ENCODE measurements around the gene EVI5L.
"Not testable (repeated sequence)": the region's sequence is repeated elsewhere in the genome, so short reads cannot be mapped to it uniquely, and the experiment has no call there.

The EVI5L gene

DNA sequence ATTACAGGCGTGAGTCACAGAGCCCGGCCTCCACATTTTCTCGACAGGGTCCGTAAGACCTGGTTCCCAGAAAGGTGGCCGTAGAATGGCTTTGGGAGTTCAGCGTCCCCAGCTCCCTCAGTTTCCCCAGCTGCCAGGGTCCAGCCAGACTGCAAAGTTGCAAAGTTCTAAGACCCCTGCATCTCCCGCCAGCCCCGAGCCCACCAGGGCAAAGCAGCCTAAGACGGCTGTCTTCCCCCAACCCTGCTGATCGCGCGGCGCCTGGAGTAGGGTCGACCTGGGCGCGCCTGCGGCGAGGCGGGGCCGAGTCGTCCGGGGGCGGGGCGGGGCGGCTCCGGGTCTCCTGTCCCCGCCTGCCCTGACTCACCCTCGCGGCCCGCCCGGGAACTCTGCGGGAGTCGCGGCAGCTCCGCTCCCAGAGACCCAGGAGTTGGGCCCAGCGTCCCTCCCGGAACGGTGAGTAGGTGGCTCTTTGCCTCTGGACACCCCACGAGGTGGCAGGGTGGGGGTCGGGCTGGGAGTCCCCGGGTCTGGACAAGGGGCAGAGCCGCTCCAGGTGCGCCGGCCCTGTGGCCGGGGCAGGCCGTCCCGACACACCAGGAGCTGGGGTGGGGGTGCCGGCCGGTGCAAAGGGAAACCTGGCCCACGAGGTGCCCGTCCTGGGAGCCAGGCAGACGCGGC, 58.3 kb downstream of the EVI5L start, which contains the start of gene LRRC8E:
Gene LRRC8E (plus strand): TSS at position 366 of the 681 bp plus-strand sequence. CDS start 7,094 bp downstream, outside the sequence.
- TF ChIP-seq, protein P1, sequence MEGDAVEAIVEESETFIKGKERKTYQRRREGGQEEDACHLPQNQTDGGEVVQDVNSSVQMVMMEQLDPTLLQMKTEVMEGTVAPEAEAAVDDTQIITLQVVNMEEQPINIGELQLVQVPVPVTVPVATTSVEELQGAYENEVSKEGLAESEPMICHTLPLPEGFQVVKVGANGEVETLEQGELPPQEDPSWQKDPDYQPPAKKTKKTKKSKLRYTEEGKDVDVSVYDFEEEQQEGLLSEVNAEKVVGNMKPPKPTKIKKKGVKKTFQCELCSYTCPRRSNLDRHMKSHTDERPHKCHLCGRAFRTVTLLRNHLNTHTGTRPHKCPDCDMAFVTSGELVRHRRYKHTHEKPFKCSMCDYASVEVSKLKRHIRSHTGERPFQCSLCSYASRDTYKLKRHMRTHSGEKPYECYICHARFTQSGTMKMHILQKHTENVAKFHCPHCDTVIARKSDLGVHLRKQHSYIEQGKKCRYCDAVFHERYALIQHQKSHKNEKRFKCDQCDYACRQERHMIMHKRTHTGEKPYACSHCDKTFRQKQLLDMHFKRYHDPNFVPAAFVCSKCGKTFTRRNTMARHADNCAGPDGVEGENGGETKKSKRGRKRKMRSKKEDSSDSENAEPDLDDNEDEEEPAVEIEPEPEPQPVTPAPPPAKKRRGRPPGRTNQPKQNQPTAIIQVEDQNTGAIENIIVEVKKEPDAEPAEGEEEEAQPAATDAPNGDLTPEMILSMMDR (conservative IDR thresholded peaks at IDR 0.05; ENCODE audit: low read depth): no peak
- CTCF ChIA-PET: interaction anchor here (0.6 to 0.7 kb wide), 2 partner anchors 14 to 1047 kb away, joined by 6 read pairs; no protein-coding TSS in a partner anchor
- H3K27ac ChIP-seq: peak within 1 kb of the TSS; percentile 63
- peak; percentile 85 for DNase-seq (ENCODE audit: low spot score)
- POLR2A ChIA-PET (ENCODE audit: low non-redundant PET): interaction anchor here (0.6 to 1.4 kb wide), 7 partner anchors 9 to 493 kb away, joined by 3 to 6 read pairs (median 5); partner anchors contain the start of gene MAP2K7

DNA sequence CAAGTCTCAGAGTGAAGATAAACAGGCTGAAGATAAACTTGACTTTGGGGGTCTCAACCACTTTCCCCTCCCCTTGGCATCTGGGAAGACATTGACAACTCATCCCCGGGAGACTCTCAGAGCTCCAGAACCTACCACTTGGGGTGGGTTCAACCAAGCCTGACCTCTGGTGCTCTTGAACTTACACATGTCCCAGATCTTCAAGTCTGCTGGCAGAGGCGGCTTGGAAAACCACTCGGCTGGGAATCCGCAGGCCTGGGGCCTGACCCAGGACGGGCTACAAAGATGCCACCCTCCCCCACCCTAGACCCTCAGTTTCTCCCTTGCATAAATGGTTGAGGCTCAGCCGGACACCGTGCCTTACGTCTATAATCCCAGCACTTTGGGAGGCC, 58.8 kb downstream of the EVI5L start:
- CTCF ChIA-PET: interaction anchor here (0.6 kb wide), 1 partner anchor 1047 kb away, joined by 6 read pairs; no protein-coding TSS in a partner anchor
- POLR2A ChIA-PET (ENCODE audit: low non-redundant PET): interaction anchor here (0.6 to 1.4 kb wide), 6 partner anchors 9 to 494 kb away, joined by 3 to 6 read pairs (median 6); partner anchors contain the start of gene MAP2K7
- TF ChIP-seq, protein P1 (conservative IDR thresholded peaks at IDR 0.05; ENCODE audit: low read depth): no peak

DNA sequence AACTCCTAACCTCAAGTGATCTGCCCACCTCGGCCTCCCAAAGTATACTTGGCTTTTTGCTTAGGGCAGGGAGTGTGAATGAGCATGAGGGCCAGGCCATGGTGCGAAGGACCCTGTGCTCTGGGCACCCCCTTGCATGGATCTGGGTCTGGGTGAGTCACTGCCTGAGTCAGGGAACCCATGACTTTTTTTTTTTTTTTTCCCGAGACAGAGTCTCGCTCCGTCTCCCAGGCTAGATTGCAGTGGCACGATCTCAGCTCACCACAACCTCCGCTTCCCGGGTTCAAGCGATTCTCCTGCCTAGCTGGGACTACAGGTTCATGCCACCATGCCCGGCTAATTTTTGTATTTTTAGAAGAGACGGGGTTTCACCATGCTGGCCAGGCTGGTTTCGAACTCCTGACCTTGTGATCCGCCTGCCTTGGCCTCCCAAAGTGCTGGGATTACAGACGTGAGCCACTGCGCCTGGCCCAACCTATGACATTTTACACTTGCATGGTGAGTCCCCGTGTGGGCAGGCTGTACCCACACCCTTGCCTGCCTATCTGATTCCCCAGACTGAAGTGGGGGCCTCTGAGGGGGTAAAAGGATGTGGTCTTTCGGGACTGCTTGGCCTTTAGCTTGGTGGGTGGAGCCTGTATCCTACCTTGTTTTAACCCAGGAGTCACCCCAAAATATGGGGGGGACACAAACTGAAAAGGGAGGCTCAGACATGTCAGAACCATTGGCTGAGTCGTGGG, 63.5 kb downstream of the EVI5L start:
- CTCF ChIA-PET: interaction anchor here (0.6 to 1.3 kb wide), 2 partner anchors 24 to 59 kb away, joined by 3 to 4 read pairs; no protein-coding TSS in a partner anchor
- not testable (repeated sequence) for DNase-seq (ENCODE audit: low spot score)
- peak overlapping the region; percentile 95 for H3K27ac ChIP-seq
- POLR2A ChIA-PET (ENCODE audit: low non-redundant PET): interaction anchor here (0.6 kb wide), 2 partner anchors 8 to 465 kb away, joined by 7 to 8 read pairs; no protein-coding TSS in a partner anchor

More for the DNA sequence above, 58.8 kb downstream of the EVI5L start:
- no peak for DNase-seq (ENCODE audit: low spot score)
- H3K27ac ChIP-seq: peak overlapping the region; percentile 63

DNA sequence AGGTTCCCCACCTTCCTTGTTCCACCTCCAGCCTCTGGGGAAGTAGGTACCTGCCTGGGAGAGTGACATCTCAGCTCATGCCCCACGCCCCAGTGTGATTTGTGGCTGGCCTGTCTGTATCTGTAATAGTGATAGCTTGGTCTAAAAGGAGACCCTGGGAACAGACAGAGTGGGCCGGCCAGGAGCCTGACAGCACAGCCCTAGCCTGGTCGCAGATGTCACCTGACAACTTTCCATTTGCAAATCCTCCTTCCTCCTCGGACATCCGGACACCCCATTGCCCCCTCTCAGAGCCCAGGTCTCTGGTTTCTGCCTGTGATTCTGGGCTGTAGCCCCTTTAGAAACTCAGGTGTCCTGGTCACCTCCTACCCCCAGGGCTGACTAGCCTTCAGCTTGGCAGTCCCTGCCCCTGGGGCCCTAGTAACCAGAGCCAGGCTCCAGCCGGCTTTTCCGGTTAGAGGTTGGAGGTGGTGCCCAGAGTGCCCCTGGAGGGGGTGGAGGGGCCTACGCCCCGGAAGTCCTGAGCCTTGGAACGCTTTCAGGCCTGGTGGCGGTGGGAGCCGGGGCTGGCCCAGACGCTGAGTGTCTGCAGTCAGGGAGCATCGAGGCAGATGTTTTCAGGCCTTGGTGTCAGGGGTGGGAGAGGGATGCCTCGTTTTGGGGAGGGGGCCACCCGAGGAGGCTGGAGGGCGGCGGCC, 64.7 kb downstream of the EVI5L start:
- peak; percentile 50 for DNase-seq (ENCODE audit: low spot score)
- ChIA-PET CTCF (interaction anchor here (0.6 to 1.3 kb wide), 3 partner anchors 17 to 94 kb away, joined by 3 to 5 read pairs (median 4); no protein-coding TSS in a partner anchor), POLR2A (ENCODE audit: low non-redundant PET) (interaction anchor here (0.6 kb wide), 1 partner anchor 24 kb away, joined by 4 read pairs; no protein-coding TSS in a partner anchor)
- TF ChIP-seq, protein P1 (conservative IDR thresholded peaks at IDR 0.05; ENCODE audit: low read depth): no peak
- peak overlapping the region; percentile 95 for H3K27ac ChIP-seq

DNA sequence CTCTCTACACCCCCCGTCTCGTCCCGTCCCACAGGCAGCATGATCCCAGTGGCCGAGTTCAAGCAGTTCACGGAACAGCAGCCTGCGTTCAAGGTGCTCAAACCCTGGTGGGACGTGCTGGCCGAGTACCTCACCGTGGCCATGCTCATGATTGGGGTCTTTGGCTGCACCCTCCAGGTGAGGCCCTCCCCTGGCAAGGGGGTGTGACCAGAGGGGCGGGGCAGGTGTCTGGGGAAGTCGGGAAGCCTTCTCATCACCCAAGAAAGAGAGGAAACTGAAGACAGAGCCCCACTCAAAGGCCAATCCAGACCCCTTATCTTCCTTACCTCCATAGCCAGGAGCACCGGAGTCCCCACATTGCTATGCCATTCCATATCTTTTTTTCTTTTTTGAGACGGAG, 65.5 kb downstream of the EVI5L start:
- peak overlapping the region; percentile 95 for H3K27ac ChIP-seq
- no peak for DNase-seq (ENCODE audit: low spot score)
- ChIA-PET CTCF (no interaction called here), POLR2A (ENCODE audit: low non-redundant PET) (no interaction called here)
- TF ChIP-seq, protein P1 (conservative IDR thresholded peaks at IDR 0.05; ENCODE audit: low read depth): no peak

DNA sequence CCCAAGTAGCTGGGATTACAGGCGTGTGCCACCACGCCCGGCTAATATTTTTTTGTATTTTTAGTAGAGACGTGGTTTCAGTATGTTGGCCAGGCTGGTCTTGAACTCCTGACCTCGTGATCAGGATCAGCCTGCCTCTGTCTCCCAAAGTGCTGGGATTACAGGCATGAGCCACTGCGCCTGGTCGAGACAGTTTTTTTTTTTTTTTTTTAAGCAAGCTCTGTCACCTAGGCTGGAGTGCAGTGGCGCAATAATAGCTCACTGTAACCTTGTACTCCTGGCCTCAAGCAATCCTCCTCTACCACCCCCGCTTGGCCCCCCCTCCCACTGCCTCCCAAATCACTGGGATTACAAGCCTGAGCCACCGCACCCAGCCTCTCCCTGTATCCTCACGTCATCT, 67.3 kb downstream of the EVI5L start:
- peak overlapping the region; percentile 95 for H3K27ac ChIP-seq
- TF ChIP-seq, protein P1 (conservative IDR thresholded peaks at IDR 0.05; ENCODE audit: low read depth): no peak
- no peak for DNase-seq (ENCODE audit: low spot score)
- ChIA-PET POLR2A (ENCODE audit: low non-redundant PET) (interaction anchor here (0.6 kb wide), 1 partner anchor 57 kb away, joined by 3 read pairs; no protein-coding TSS in a partner anchor), CTCF (interaction anchor here (0.7 kb wide), 2 partner anchors 45 to 1560 kb away, joined by 3 to 4 read pairs; no protein-coding TSS in a partner anchor)

Measured in RWPE1 (cell line).